Stimulated activated CD4-positive, alpha-beta T cell treated with anti-CD3 and anti-CD28 coated beads, Interleukin-1b, Interleukin-23, amount 100 ng/mL, for 4 hours (primary cell): ENCODE results near the gene HP1BP3.
"Not testable (repeated sequence)": the region's sequence is repeated elsewhere in the genome, so short reads cannot be mapped to it uniquely, and the experiment has no call there.

Experiments
- DNase-seq, 2 donors: peaks; one replicate each; pipeline ENCODE4 v3.0.0-alpha.2; 2020; ENCODE audit warnings: low read depth in 2 of 2

The HP1BP3 gene

GRCh38 chr1:20727746-20728316 is 59.3 kb downstream of the HP1BP3 start:
- DNase-seq, result no peak

- DNase-seq, result no peak
Measured at GRCh38 chr1:20726932-20727745, 60.0 kb downstream of the HP1BP3 start.

DNA sequence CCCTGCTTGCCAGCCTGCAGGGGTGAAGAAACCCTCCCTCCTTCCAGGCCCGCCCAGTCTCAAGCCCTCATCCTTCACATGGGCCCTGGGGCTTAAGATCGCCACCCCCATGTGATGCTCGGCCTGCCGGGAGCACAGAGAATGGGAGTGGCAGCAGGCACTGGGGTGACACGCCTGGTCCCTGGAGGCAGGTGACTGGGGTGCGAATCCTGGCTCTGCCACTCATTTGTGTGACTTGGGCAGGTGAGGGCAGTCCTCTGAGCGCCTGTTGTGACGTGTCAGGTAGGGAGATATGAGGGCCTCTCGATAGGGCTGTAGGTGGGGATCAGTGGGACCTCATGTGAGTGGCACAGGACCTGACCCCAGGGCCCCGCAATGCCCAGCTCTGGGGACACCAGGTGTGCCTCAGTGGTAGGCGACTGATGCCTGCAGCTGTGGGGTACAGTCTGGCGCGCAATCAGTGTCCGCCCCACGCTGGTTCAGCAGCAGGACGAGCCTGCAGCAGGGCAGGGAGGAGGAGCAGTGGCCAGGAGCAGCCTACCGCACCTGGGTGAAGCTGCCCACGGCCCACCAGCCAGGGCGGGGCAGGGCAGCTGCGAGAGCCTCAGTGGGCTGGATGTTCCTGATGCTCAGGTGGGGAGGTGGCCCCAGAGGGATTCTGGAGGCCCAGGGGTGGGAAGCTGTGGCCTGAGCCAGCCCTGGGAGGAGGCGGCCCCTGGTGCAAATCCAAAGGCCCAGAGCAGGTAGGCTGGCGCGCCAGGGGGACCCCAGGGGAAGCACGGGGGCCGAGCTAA is 60.8 kb downstream of the HP1BP3 start:
- no peak for DNase-seq

DNA sequence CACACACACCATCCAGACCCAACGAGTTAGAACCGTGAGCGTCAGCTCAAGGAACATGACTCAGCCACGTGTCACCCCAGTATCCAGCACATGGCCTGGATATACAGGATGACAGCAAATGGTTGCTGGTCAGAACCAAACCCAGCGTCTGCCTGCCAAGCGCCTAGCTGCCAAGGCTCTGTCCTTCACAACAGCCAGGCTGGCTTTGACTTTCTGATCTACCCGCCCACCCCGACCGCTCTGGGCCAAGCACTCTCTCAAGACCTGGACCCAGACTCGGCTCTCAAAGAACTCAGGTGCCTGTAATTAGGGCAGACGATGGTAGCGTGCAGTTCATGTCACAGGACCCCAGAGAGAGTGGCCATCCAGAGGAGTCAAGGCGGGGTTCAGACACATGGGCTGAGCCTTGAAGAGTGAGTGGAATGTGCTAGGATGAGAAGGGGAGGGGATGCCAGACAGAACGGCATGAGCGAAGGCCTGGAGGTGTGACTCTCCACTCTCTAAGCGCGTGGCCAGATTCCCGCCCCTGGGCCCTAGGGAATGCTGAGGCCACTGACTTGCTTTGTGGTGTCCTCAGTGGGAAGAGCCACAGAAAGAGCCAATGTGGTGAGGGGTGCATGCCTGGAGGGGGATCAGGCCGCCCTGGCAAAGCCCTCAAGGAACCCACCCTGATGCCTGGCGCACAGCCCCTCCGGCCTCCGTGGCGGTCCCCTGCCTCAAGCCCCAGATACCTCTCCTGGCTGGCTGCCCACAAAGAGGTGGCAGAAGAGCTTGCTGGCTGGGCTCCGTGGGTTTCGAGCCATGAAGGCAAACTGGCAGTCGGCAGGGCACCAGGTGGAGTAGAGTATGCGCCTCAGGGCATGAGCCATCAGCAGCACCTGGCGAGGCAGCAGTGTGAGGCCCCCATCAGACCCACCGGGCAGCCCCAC is 61.7 kb downstream of the HP1BP3 start:
- DNase-seq, result no peak

DNA sequence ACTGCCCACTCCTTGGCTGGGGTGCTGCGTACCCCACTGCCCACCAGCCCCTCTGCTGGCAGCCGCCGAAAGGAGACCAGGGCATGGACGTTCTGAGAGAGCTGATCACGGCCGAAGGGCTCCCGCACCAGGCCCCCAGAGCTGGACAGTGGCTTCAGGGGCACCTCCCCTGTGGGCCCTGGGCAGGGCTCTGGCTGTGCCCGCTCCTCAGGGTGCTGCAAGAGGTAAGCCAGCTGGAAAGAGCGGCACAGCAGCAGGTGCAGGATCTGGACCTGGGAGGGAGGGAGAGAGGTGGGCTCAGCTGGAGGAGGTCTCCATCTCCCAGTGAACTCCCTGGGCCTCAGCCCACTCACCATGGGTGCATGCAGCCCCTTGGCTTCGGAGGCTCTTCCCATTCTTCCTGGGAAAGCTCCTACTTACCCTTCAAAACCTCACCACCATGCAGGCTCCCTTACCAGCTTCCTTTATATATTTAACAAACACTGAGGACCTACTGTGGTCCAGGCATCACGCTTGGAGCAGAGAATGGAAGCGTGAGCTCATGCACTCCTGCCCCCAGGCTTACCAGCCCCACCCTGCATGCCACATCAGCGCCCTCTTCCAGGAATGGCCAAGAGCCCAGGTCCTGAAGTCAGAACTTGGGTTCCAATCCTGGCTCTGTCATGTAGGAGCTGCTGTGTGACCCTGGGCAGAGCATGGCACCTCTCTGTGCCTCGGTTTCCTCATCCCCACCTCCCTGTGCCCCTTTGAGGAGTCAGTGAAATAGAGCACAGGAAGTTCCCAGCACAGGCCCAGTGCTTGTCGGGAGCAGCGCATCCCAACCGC is 62.5 kb downstream of the HP1BP3 start:
- no peak for DNase-seq

DNA sequence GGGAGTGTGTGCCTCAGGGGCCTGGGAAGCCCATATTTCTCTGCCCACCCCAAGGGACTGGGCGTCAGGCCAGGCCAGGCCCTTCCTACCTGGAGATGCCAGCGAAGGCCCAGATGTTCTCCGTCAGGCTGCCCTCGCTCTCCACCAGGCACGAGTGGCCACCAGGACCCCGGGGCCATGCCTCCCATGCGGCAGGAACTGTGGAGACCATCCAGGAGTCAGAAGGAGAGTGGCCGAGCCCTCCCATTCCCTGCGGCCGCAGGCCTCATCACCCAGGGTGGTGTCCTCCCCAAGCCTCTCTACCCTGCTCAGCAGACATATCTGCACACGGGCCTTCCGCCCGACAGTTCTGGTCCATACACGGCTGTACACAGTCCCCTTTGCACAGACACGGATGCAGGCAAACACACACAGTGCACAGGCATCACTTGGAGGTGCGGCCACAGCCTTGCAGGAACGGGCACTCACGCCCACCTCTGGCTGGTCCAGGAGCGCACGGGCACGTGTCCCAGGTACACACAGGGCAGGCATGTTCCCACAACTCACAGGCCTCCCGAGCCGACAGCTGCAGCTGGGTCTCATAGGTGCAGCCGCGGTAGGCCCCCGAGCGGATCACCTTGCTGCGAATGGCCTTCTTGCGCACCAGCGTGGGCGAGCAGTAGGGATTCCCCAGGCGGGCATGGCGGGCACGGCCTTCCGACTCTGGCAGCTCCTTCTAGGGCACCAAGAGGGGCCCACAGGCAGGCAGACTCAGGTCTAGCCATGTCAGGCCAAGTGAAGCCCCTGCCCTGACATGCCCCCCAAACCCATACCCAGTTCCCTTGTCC is 63.4 kb downstream of the HP1BP3 start:
- DNase-seq, result no peak

- no peak for DNase-seq
Measured at GRCh38 chr1:20723159-20723536, 64.0 kb downstream of the HP1BP3 start.

DNA sequence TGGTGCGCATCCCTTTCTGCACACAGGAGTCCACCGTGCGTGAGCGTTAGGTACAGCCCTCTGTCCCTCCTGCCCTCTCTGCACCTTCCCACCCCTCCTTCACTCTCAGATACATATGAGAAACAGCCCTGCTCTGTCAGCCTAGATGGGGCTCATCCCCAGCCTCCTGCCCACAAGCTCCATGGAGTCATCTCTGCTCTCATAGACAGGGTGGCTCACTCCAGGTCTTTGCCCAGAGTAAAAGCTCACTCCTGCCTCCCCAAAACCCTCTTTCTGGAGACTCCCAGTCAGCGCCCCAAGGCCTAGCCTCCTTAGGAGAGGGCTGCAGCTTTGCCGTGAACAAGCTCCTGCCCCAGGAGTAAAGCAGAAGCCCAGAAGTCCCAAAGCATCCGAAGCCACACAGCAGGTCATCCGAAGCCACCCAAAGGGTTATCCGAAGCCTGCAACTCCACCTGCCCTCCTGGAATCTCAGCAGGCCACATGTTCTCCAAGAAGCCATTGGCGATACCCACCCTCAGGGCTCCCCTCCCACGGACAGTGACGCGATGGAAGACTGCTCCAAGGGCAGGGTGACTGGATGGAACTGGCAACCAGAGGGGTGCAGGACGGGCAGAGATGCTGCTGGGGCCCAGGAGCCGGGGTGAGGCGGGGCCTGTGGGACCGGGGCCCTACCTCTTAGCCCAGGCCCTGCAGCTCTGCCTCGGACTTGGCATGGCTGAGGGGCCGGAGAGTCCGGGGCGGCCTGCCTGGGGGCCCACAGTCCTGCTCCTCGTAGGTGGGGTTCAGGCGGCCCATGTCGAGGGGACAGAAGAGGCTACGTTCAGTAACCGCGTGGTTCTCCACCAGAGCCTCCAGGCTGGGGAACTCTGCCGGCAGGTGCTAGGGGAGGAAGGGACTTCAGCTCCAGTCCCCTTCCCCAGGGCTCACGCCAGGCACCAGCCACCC is 65.7 kb downstream of the HP1BP3 start:
- no peak for DNase-seq

DNA sequence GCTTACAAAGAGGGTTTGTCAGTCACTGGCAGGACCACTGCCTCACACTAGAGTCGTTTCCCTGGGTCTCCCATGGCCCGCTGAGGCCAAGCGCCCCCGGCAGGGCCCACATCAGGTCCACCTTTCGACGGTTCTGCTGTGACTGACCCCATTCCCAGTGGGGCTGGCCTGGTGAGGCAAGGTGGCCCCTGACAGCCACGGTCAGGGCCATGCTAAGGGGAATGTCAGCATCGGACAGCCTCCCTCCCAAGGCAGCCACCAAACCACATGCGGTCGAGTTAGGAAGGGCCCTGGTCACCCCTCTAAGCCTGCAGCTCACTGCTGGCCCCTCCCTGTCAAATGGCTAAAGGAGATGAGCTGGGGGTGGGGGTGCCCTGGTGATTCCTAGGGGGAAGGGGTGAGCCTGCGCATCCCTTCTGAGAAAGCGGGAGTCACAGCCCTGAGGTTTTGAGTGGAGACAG is 66.4 kb downstream of the HP1BP3 start:
- DNase-seq, result no peak

DNA sequence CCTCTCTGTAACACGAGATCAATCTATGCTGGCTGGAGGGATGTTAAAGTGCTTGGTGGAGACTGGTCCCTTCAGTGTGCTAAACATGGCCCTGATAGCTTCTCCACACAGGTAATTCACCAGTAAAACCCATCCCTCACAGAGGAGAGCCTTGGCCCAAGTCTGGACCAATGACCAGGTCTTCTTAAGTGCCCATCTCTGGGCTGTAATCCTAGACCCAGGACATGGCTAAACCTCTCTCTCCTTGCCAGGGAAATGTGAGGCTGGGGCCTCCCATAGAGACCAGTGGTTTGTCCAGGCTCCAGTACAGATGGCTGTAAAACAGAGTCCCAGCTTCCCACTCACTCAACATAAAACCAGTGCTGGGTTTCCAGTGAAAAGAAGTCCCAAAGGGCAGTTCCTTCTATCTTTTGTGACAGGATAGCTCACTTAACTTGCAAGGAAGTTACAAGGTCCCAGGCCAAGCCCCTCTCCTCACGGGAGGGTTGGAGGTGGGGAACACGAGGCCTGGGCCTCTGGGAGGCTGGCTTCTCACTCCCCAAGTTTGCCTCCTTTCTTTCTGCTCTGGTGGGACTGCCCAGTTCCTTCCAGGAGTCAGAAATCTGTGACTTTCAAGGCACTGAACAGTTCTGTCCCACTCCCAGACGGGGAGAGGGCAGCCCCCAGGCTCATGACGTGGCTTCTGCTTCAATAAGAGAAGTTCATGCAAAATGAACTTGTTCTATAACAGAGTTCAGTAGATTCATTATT is 67.1 kb downstream of the HP1BP3 start:
- no peak for DNase-seq

GRCh38 chr1:20719261-20719660 is 67.8 kb downstream of the HP1BP3 start:
- DNase-seq, result no peak

DNA sequence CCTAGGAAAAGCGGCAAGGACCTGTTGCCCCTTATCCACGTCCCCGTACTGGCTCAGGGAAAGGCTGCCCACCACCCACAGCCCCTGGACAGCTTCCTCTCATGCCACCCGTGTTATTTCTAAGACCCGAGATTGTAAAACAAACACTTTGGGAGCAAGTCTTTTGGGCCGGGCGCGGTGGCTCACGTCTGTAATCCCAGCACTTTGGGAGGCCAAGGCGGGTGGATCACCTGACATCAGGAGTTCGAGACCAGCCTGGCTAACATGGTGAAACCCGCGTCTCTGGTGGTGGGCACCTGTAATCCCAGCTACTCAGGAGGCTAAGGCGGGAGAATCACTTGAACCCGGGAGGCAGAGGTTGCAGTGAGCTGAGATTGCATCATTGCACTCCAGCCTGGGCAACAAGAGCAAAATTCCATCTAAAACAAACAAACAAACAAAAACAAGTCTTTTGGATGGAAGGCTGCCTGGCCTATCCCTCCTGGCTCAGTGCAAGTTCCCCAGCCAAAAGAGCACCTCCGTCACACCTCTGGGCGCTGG is 68.7 kb downstream of the HP1BP3 start:
- not testable (repeated sequence) for DNase-seq

GRCh38 chr1:20717452-20718342 is 69.4 kb downstream of the HP1BP3 start, which contains the start of gene KIF17:
Gene KIF17, minus strand, starts transcription at chr1:20718007. Its CDS starts 301 bp downstream, at chr1:20717706.
- DNase-seq, result peak; percentile 43 to 61

GRCh38 chr1:20716232-20716631 is 70.9 kb downstream of the HP1BP3 start:
- no peak for DNase-seq

GRCh38 chr1:20715406-20715805 is 71.7 kb downstream of the HP1BP3 start:
- DNase-seq, result no peak

- no peak for DNase-seq
Measured at GRCh38 chr1:20713440-20713839, 73.7 kb downstream of the HP1BP3 start.

DNA sequence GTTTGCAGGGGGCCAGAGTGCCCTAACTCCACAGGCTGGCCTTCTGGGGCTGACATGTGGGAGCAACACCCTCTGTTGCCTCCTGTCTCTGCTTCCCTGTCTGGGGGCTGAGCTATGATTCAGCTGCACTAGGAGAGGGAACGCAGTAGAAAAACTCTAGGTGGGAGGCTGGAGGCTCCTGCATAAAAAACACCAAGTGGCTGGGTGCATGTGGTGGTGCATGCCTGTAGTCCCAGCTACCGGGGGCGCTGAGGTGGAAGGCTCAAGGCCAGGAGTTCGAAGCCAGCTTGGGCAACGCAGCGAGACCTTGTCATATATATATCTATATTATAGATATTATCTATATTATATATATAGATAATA is 74.9 kb downstream of the HP1BP3 start:
- no peak for DNase-seq
